Measurements from ENCODE around the gene OR8J1.

DNA sequence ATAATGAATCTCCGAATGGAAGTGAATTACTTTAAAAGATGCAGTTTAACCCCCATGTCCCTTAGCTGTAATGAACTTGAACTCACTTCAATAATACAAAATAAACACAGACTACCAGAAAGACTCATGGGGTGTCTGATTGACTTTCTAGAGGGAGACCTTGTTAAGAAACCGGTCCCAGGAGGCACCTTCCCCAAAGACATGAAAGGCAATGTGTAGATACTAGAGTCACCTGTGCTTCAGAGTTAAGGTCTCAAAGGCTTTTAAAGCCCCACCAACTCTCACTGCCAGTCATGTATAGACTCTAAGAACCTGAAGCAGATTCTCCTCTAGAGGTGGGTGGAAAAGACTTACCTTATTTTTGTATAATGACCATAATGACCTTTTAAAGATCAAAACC, at the start of gene OR8J1:
- no peak for TF ChIP-seq EZH2phosphoT487 (IDR thresholded peaks at IDR 0.05; ENCODE audit: borderline replicate concordance, low read depth, low read length)
- TF ChIP-seq, protein P1, sequence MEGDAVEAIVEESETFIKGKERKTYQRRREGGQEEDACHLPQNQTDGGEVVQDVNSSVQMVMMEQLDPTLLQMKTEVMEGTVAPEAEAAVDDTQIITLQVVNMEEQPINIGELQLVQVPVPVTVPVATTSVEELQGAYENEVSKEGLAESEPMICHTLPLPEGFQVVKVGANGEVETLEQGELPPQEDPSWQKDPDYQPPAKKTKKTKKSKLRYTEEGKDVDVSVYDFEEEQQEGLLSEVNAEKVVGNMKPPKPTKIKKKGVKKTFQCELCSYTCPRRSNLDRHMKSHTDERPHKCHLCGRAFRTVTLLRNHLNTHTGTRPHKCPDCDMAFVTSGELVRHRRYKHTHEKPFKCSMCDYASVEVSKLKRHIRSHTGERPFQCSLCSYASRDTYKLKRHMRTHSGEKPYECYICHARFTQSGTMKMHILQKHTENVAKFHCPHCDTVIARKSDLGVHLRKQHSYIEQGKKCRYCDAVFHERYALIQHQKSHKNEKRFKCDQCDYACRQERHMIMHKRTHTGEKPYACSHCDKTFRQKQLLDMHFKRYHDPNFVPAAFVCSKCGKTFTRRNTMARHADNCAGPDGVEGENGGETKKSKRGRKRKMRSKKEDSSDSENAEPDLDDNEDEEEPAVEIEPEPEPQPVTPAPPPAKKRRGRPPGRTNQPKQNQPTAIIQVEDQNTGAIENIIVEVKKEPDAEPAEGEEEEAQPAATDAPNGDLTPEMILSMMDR (conservative IDR thresholded peaks at IDR 0.05; ENCODE audit: low read length), result no peak

Data from OCI-LY7 (cell line).